ENCODE measurements around the gene ITSN2.

The ITSN2 gene

GRCh38 chr2:24353364-24353763 is 7.0 kb downstream of the ITSN2 start:
- DNase-seq (ENCODE audit: low read depth), result no peak
- H3K4me3 ChIP-seq (replicated peaks; ENCODE audit: low read depth, low read length), result no peak overlapping the region
- TF ChIP-seq CTCF (IDR thresholded peaks at IDR 0.05; ENCODE audit: low read length, missing control alignments), result no peak

GRCh38 chr2:24352664-24353063 is 7.7 kb downstream of the ITSN2 start:
- H3K4me3 ChIP-seq (replicated peaks; ENCODE audit: low read depth, low read length), result no peak overlapping the region
- TF ChIP-seq CTCF (IDR thresholded peaks at IDR 0.05; ENCODE audit: low read length, missing control alignments), result no peak
- DNase-seq (ENCODE audit: low read depth), result peak; percentile 46

DNA sequence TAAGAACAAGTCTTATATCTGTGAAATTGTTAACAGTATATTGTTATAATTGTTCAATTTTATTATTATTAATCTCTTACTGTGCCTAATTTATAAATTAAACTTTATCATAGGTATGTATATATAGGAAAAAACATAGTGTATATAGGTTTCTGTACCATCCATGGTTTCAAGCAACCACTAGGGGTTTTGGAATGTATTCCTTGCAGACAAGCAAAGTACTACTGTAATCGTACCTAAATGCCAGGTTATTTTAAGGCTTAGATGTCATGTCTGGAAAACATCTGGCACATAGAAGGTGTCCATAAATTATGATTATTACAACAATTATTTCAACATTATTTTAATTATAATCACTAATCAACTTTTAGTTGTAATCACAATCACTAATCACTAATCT is 8.4 kb downstream of the ITSN2 start:
- no peak overlapping the region for H3K4me3 ChIP-seq (replicated peaks; ENCODE audit: low read depth, low read length)
- peak; percentile 13 for TF ChIP-seq CTCF (IDR thresholded peaks at IDR 0.05; ENCODE audit: low read length, missing control alignments)
- no peak for DNase-seq (ENCODE audit: low read depth)

GRCh38 chr2:24351627-24351938 is 8.8 kb downstream of the ITSN2 start:
- no peak for TF ChIP-seq CTCF (IDR thresholded peaks at IDR 0.05; ENCODE audit: low read length, missing control alignments)
- H3K4me3 ChIP-seq (replicated peaks; ENCODE audit: low read depth, low read length), result no peak overlapping the region
- DNase-seq (ENCODE audit: low read depth), result no peak

- no peak for DNase-seq (ENCODE audit: low read depth)
- TF ChIP-seq CTCF (IDR thresholded peaks at IDR 0.05; ENCODE audit: low read length, missing control alignments), result no peak
- no peak overlapping the region for H3K4me3 ChIP-seq (replicated peaks; ENCODE audit: low read depth, low read length)
These were observed 9.3 kb downstream of the ITSN2 start for GRCh38 chr2:24350826-24351626.

DNA sequence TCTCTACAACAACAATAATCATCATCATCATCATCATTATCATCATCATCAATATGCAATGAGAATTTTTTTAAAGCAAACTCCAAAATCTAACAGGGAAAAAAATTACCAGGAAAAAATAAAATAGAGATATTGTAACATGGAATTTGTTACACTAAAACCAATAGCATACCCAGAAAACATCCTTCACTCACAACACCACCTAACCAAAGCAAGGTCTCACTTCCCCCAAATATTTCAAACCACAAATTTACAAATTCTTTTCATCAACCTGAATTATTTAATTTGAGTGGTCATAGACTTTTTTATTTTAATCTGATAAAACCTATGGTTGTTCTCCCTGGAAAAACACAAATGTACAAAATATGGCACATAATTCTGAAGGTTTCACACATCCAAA is 11.2 kb downstream of the ITSN2 start:
- DNase-seq (ENCODE audit: low read depth), result no peak
- no peak overlapping the region for H3K4me3 ChIP-seq (replicated peaks; ENCODE audit: low read depth, low read length)
- no peak for TF ChIP-seq CTCF (IDR thresholded peaks at IDR 0.05; ENCODE audit: low read length, missing control alignments)

DNA sequence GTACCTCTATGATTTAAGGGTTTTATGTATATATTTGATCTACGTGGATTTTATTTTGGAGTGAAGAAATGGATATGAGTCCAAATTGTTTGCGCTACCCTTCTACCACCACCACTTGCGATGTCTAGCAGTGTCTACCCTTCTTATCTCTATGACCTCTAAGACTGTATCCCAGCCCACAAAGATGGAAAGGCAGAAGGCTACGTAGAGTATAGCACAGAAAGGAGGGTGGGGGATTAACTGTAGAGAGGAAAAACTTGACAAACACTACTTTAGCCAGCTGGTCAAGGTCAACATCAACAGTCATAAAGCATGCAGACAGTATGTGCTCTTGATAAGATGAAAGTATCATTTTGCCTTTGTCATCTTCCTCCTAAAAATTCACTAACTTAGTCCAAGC is 14.4 kb downstream of the ITSN2 start:
- no peak for TF ChIP-seq CTCF (IDR thresholded peaks at IDR 0.05; ENCODE audit: low read length, missing control alignments)
- DNase-seq (ENCODE audit: low read depth), result no peak
- H3K4me3 ChIP-seq (replicated peaks; ENCODE audit: low read depth, low read length), result no peak overlapping the region
